Adrenal gland (tissue), 12 donors: Measurements from ENCODE around the gene SLC6A13. TPM values are rescaled to one million over a fixed set of nuclear protein-coding genes. Genes with fewer than 3 reads are reported as not detected.
A peak's percentile ranks its signal among the peaks of the same experiment; 100 is the strongest.

Experiments
- DNase-seq, 7 donors: peaks; one replicate each; pipeline ENCODE4 v3.0.0-alpha.2; 2019 to 2020
- H3K27ac ChIP-seq, 5 donors: fragments of 200-600 bp; sonication (generic) in 4 of 5; 1 replicate in 3 of 5; 2 replicates in 2 of 5; pipeline versions ENCODE4 v1.5.1 to v1.8.0; 2016 to 2020; ENCODE audit warnings: mild to moderate bottlenecking in 1 of 5
- H3K27me3 ChIP-seq: fragments of 200-600 bp; 2 replicates; pipeline ENCODE4 v1.8.0; 2021
- H3K36me3 ChIP-seq, 2 donors: fragments of 200-600 bp; replicated peaks in 1 of 2; 1 replicate in 1 of 2; 2 replicates in 1 of 2; pipeline versions ENCODE4 v1.5.1 to v1.8.0; 2018 to 2022
- H3K4me1 ChIP-seq, 2 donors: fragments of 200-600 bp; replicated peaks in 1 of 2; 1 replicate in 1 of 2; 2 replicates in 1 of 2; pipeline versions ENCODE4 v1.5.1 to v1.8.0; 2018 to 2021
- H3K4me3 ChIP-seq, 4 donors: fragments of 200-600 bp; sonication (generic) in 3 of 4; one replicate each; pipeline ENCODE4 v1.5.1; 2016 to 2018
- H3K9me3 ChIP-seq, 3 donors: fragments of 200-600 bp; sonication (generic) in 1 of 3; replicated peaks in 1 of 3; 1 replicate in 2 of 3; 2 replicates in 1 of 3; pipeline versions ENCODE4 v1.5.1 to v1.8.0; 2016 to 2021
- CTCF ChIP-seq, 6 experiments: fragments of 450-650 bp in 4 of 6; fragments of 200-600 bp in 2 of 6; sonication (generic) in 1 of 6; IDR thresholded peaks; 1 replicate in 5 of 6; 2 replicates in 1 of 6; pipeline versions ENCODE4 v1.5.1 to v1.8.0; 2016 to 2021; ENCODE audit warnings: antibody characterized with exemption in 6 of 6, mild to moderate bottlenecking in 2 of 6, moderate library complexity in 1 of 6
- POLR2A ChIP-seq, 2 donors: fragments of 450-650 bp; IDR thresholded peaks; one replicate each; pipeline ENCODE4 v1.6.1; 2017; ENCODE audit warnings: antibody characterized with exemption in 2 of 2, mild to moderate bottlenecking in 2 of 2, moderate library complexity in 1 of 2
- WGBS, 4 donors: extraction: QIAGEN DNeasy Blood & Tissue Kit in 2 of 4; methylation state at CpG; one replicate each; pipeline versions ENCODE4 v1.1.5 to v1.1.7; 2013 to 2017; 5-methylcytosine and 5-hydroxymethylcytosine counted together
- intact Hi-C, 2 donors: fragments of 100-400 bp; cut with DNase I; formaldehyde crosslinking; loops; one replicate each; pipeline versions ENCODE4 v1.14.1 to v1.15.0; 2022 to 2023
- polyA plus RNA-seq, 3 donors: library from polyadenylated mRNA; stranded (reverse); fragments of 200-250 nt in 2 of 3; fragments of 350-450 nt in 1 of 3; fragmentation: Illumina TruSeq in 1 of 3; extraction: RNeasy Lipid Tissue Mini Kit (QIAGEN cat#74804) in 1 of 3; gene quantifications; one replicate each; pipeline ENCODE4 v1.2.3, GENCODE V29; 2013 to 2014
- total RNA-seq, 9 donors: library from RNA; depleted of rRNA in 4 of 9; stranded (reverse); fragments of >200 nt in 4 of 9; fragments of 120-200 nt in 1 of 9; fragmentation: NEBNext Ultra II Directional in 1 of 9; extraction: Animal tissue kit (Norgen Biotek cat#: 25700) in 1 of 9; gene quantifications; one replicate each; pipeline versions ENCODE4 v1.1.0 to v1.2.4, GENCODE V29; 2013 to 2023
- donor health status: healthy with polysubstance abuse.
- donor health status: Bipolar disorder and iron deficiency.
- donor health status: DM: yes; HTN: yes; CAD: no.
- donor health status: DM: no; HTN: no; CAD: no.
- donor health status: DM: no; HTN: no; CAD: no.
- donor health status: DM: yes; HTN: yes; CAD: no.

Gene SLC6A13
- total and polyA plus RNA-seq, 12 donors: 0.22 to 1.0 (median 0.64) TPM; not detected in 6

- Histone ChIP-seq H3K4me3 (no peak overlapping the region), H3K9me3 (no peaks in the 10 kb centered on the region), H3K4me1 (peaks cover 0 to 4% of the 10 kb centered on the region in 2 donors), H3K36me3 (no peaks in the 10 kb centered on the region), H3K27ac (no peak overlapping the region), H3K27me3 (peaks cover 5% of the 10 kb centered on the region)
- DNase-seq: no peak
- intact Hi-C loops: no loop called here
- TF ChIP-seq CTCF (IDR thresholded peaks at IDR 0.05) (no peak), POLR2A (IDR thresholded peaks at IDR 0.05) (no peak)
- WGBS, 4 donors: 76 to 82% (median 76%) methylated on average over 12 to 17 of the region's 17 CpGs
These were observed 80.7 kb downstream of the SLC6A13 start for GRCh38 chr12:181921-182320.

GRCh38 chr12:180445-180844 lies 82.2 kb downstream of the SLC6A13 start:
- no peaks in the 10 kb centered on the region for H3K36me3 ChIP-seq
- DNase-seq: peak in 6 of 7 donors; percentile 34 to 74 (median 54)
- peaks cover 5% of the 10 kb centered on the region for H3K27me3 ChIP-seq
- peak overlapping the region in 1 of 5 donors; percentile 46 for H3K27ac ChIP-seq
- 32 to 67% (median 54%) methylated on average over 6 to 8 of the region's 8 CpGs for WGBS, 4 donors
- no peak overlapping the region for H3K4me3 ChIP-seq
- peaks cover 0 to 11% of the 10 kb centered on the region in 2 donors for H3K4me1 ChIP-seq
- TF ChIP-seq POLR2A (IDR thresholded peaks at IDR 0.05): no peak
- no peak for TF ChIP-seq CTCF (IDR thresholded peaks at IDR 0.05)
- intact Hi-C loops: no loop called here
- H3K9me3 ChIP-seq: no peaks in the 10 kb centered on the region

- Histone ChIP-seq H3K36me3 (no peaks in the 10 kb centered on the region), H3K27me3 (peaks cover 5% of the 10 kb centered on the region), H3K9me3 (no peaks in the 10 kb centered on the region), H3K4me1 (peaks cover 0 to 11% of the 10 kb centered on the region in 2 donors), H3K27ac (peak overlapping the region in 1 of 5 donors; percentile 46), H3K4me3 (no peak overlapping the region)
- no peak for DNase-seq
- 68 to 83% (median 77%) methylated on average over 5 of the region's 5 CpGs for WGBS, 4 donors
- intact Hi-C loops: no loop called here
- TF ChIP-seq POLR2A (IDR thresholded peaks at IDR 0.05) (no peak), CTCF (IDR thresholded peaks at IDR 0.05) (no peak)
These were observed 82.8 kb downstream of the SLC6A13 start for GRCh38 chr12:179885-180284.

- Histone ChIP-seq H3K9me3 (no peaks in the 10 kb centered on the region), H3K4me3 (no peak overlapping the region), H3K4me1 (peaks cover 0 to 11% of the 10 kb centered on the region in 2 donors), H3K27ac (no peak overlapping the region), H3K27me3 (peaks cover 5% of the 10 kb centered on the region), H3K36me3 (no peaks in the 10 kb centered on the region)
- TF ChIP-seq CTCF (IDR thresholded peaks at IDR 0.05) (no peak), POLR2A (IDR thresholded peaks at IDR 0.05) (no peak)
- intact Hi-C loops: no loop called here
- peak in 1 of 7 donors; percentile 38 for DNase-seq
- 63 to 81% (median 71%) methylated on average over 5 to 11 of the region's 11 CpGs for WGBS, 4 donors
These were observed 83.3 kb downstream of the SLC6A13 start for GRCh38 chr12:179131-179884.
